Stimulated activated naive CD8-positive, alpha-beta T cell treated with anti-CD3 and anti-CD28 coated beads, Interleukin-15, Interleukin-2, amounts not matched to agents 100 ng/mL and 50 ng/mL, for 24 hours (primary cell): ENCODE data around the gene SELENOW.
"Not testable (repeated sequence)": the region's sequence is repeated elsewhere in the genome, so short reads cannot be mapped to it uniquely, and the experiment has no call there.

Experiments
- H3K27ac Mint-ChIP-seq: one replicate; pipeline ENCODE4 v1.8.0; 2021; ENCODE audit warnings: mild to moderate bottlenecking, mixed read lengths
- H3K27me3 Mint-ChIP-seq: one replicate; pipeline ENCODE4 v1.8.0; 2021; ENCODE audit warnings: mixed read lengths
- H3K36me3 Mint-ChIP-seq: one replicate; pipeline ENCODE4 v1.8.0; 2021; ENCODE audit warnings: low read depth, mixed read lengths
- H3K4me1 Mint-ChIP-seq: one replicate; pipeline ENCODE4 v1.8.0; 2021; ENCODE audit warnings: low read depth, mixed read lengths
- H3K4me3 Mint-ChIP-seq: one replicate; pipeline ENCODE4 v1.8.0; 2021; ENCODE audit warnings: mild to moderate bottlenecking, mixed read lengths
- H3K9me3 Mint-ChIP-seq: one replicate; pipeline ENCODE4 v1.8.0; 2021; ENCODE audit warnings: mixed read lengths

Gene SELENOW

GRCh38 chr19:47752440-47753211 lies 25.9 kb upstream of the SELENOW start:
- Mint-ChIP-seq H3K36me3 (peaks cover 66% of the 10 kb centered on the region), H3K27me3 (no peaks in the 10 kb centered on the region), H3K4me3 (no peak overlapping the region), H3K9me3 (no peaks in the 10 kb centered on the region), H3K27ac (no peak overlapping the region), H3K4me1 (peaks cover 18% of the 10 kb centered on the region)

GRCh38 chr19:47754206-47755064 lies 24.1 kb upstream of the SELENOW start:
- Mint-ChIP-seq H3K4me1 (peaks cover 4% of the 10 kb centered on the region), H3K36me3 (peaks cover 69% of the 10 kb centered on the region), H3K27me3 (no peaks in the 10 kb centered on the region), H3K4me3 (no peak overlapping the region), H3K27ac (peak overlapping the region; percentile 31), H3K9me3 (no peaks in the 10 kb centered on the region)

- no peaks in the 10 kb centered on the region for H3K9me3 Mint-ChIP-seq
- no peaks in the 10 kb centered on the region for H3K4me1 Mint-ChIP-seq
- H3K36me3 Mint-ChIP-seq, result peaks cover 65% of the 10 kb centered on the region
- no peak overlapping the region for H3K27ac Mint-ChIP-seq
- H3K27me3 Mint-ChIP-seq, result no peaks in the 10 kb centered on the region
- no peak overlapping the region for H3K4me3 Mint-ChIP-seq
Measured at GRCh38 chr19:47755065-47755761, 23.3 kb upstream of the SELENOW start.

- H3K27ac Mint-ChIP-seq, result no peak overlapping the region
- H3K4me1 Mint-ChIP-seq, result no peaks in the 10 kb centered on the region
- no peaks in the 10 kb centered on the region for H3K9me3 Mint-ChIP-seq
- no peak overlapping the region for H3K4me3 Mint-ChIP-seq
- H3K27me3 Mint-ChIP-seq, result no peaks in the 10 kb centered on the region
- peaks cover 61% of the 10 kb centered on the region for H3K36me3 Mint-ChIP-seq
Measured at GRCh38 chr19:47755762-47756626, 22.5 kb upstream of the SELENOW start.

- Mint-ChIP-seq H3K27me3 (no peaks in the 10 kb centered on the region), H3K4me1 (no peaks in the 10 kb centered on the region), H3K27ac (no peak overlapping the region), H3K36me3 (peaks cover 56% of the 10 kb centered on the region), H3K4me3 (no peak overlapping the region), H3K9me3 (no peaks in the 10 kb centered on the region)
Measured at GRCh38 chr19:47756627-47756929, 21.9 kb upstream of the SELENOW start.

- no peaks in the 10 kb centered on the region for H3K9me3 Mint-ChIP-seq
- peaks cover 54% of the 10 kb centered on the region for H3K36me3 Mint-ChIP-seq
- H3K27ac Mint-ChIP-seq, result no peak overlapping the region
- no peaks in the 10 kb centered on the region for H3K4me1 Mint-ChIP-seq
- no peak overlapping the region for H3K4me3 Mint-ChIP-seq
- H3K27me3 Mint-ChIP-seq, result no peaks in the 10 kb centered on the region
Measured at GRCh38 chr19:47756953-47757608, 21.4 kb upstream of the SELENOW start.

- Mint-ChIP-seq H3K4me1 (no peaks in the 10 kb centered on the region), H3K27ac (no peak overlapping the region), H3K9me3 (no peaks in the 10 kb centered on the region), H3K27me3 (no peaks in the 10 kb centered on the region), H3K36me3 (peaks cover 48% of the 10 kb centered on the region), H3K4me3 (no peak overlapping the region)
Measured at GRCh38 chr19:47757617-47758442, 20.7 kb upstream of the SELENOW start.

- no peaks in the 10 kb centered on the region for H3K27me3 Mint-ChIP-seq
- no peaks in the 10 kb centered on the region for H3K9me3 Mint-ChIP-seq
- no peaks in the 10 kb centered on the region for H3K4me1 Mint-ChIP-seq
- peaks cover 43% of the 10 kb centered on the region for H3K36me3 Mint-ChIP-seq
- H3K27ac Mint-ChIP-seq, result no peak overlapping the region
- no peak overlapping the region for H3K4me3 Mint-ChIP-seq
Measured at GRCh38 chr19:47758443-47758804, 20.1 kb upstream of the SELENOW start.

GRCh38 chr19:47760632-47760999 lies 17.9 kb upstream of the SELENOW start:
- Mint-ChIP-seq H3K9me3 (no peaks in the 10 kb centered on the region), H3K27ac (no peak overlapping the region), H3K27me3 (no peaks in the 10 kb centered on the region), H3K4me1 (peaks cover 3% of the 10 kb centered on the region), H3K4me3 (no peak overlapping the region), H3K36me3 (peaks cover 34% of the 10 kb centered on the region)

- peaks cover 3% of the 10 kb centered on the region for H3K4me1 Mint-ChIP-seq
- H3K27ac Mint-ChIP-seq, result no peak overlapping the region
- no peak overlapping the region for H3K4me3 Mint-ChIP-seq
- H3K27me3 Mint-ChIP-seq, result no peaks in the 10 kb centered on the region
- peaks cover 30% of the 10 kb centered on the region for H3K36me3 Mint-ChIP-seq
- no peaks in the 10 kb centered on the region for H3K9me3 Mint-ChIP-seq
Measured at GRCh38 chr19:47761566-47761965, 16.9 kb upstream of the SELENOW start.

- Mint-ChIP-seq H3K36me3 (peaks cover 24% of the 10 kb centered on the region), H3K27ac (no peak overlapping the region), H3K27me3 (no peaks in the 10 kb centered on the region), H3K9me3 (no peaks in the 10 kb centered on the region), H3K4me3 (no peak overlapping the region), H3K4me1 (peaks cover 3% of the 10 kb centered on the region)
Measured at GRCh38 chr19:47762151-47762550, 16.4 kb upstream of the SELENOW start.

GRCh38 chr19:47762615-47763308 lies 15.7 kb upstream of the SELENOW start:
- Mint-ChIP-seq H3K4me3 (no peak overlapping the region), H3K36me3 (peaks cover 19% of the 10 kb centered on the region), H3K27ac (no peak overlapping the region), H3K9me3 (no peaks in the 10 kb centered on the region), H3K27me3 (no peaks in the 10 kb centered on the region), H3K4me1 (peaks cover 3% of the 10 kb centered on the region)

GRCh38 chr19:47764705-47765104 lies 13.8 kb upstream of the SELENOW start:
- H3K4me1 Mint-ChIP-seq, H3K36me3 Mint-ChIP-seq, H3K27me3 Mint-ChIP-seq, H3K9me3 Mint-ChIP-seq, H3K27ac Mint-ChIP-seq, H3K4me3 Mint-ChIP-seq: not testable (repeated sequence)
